ENCODE data around the gene TJP1.
"Not testable (repeated sequence)": the region's sequence is repeated elsewhere in the genome, so short reads cannot be mapped to it uniquely, and the experiment has no call there.

TJP1 gene

DNA sequence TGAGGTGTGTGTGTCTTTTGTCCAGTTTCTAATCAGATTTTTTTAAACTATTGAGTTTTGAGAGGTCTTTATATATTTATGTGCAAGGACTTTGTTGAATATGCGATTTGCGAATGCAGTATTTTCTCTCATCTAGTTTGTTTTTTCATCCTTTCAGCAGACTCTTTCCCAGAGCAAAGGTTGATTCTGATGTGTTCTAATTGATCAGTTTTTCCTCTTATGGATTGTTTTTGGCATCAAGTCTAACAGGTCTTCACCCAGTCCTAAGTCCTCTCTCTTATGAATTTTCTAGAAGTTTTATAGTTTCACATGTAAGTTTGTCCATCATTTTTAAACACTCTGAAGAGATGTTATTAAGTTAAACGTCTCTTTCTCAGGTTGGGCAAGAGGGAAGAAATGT is 17.8 kb upstream of the TJP1 start:
- in situ Hi-C loops (cut with MboI; ENCODE audit: low sequenced_read_pairs) = no loop called here

DNA sequence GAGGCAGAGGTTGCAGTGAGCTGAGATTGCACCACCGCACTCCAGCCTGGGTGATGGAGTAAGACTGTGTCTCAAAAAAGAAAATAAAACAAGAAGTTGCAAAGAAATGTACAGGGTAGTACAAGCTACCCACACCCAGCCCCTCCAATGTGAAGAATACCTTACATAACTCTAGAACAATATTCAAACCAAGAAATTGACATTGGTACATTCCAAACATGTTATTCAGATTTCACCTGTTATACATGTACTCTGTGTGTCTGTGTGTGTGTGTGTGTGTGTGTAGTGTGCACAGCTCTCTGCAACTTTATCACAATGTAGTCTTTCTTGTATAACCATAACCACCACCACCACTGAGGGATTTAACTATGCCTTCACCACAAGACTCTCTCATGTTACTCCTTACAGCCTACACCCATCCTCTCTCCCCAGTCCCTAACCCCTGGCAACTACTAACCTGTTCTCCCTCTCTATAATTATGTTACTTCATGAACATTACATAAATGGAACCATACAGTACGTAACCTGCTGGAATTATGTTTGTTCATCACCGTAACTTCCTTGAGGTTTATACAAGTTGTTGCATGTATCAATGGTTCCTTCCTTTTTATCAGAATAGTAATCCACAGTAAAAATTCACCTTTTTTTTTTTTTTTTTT is 16.2 kb upstream of the TJP1 start:
- in situ Hi-C loops (cut with MboI; ENCODE audit: low sequenced_read_pairs) = no loop called here

DNA sequence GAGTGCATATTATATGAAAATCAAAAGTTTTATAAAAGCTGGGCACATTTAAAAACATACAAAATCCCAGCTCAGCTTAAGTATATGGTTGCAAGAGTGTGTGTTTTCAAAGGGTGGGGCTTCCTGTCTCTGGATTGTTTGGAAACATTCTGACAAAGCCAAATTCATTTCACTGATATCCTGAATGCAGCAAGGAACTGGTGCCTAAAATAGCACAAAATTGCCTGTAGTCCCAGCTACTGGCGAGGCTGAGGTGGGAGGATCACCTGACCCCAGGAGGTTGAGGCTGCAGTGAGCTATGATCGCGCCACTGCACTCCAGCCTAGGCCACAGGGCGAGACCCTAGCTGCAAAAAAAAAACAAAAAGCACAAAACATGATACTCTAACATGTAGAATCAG is 13.0 kb upstream of the TJP1 start:
- in situ Hi-C loops (cut with MboI; ENCODE audit: low sequenced_read_pairs) = no loop called here

DNA sequence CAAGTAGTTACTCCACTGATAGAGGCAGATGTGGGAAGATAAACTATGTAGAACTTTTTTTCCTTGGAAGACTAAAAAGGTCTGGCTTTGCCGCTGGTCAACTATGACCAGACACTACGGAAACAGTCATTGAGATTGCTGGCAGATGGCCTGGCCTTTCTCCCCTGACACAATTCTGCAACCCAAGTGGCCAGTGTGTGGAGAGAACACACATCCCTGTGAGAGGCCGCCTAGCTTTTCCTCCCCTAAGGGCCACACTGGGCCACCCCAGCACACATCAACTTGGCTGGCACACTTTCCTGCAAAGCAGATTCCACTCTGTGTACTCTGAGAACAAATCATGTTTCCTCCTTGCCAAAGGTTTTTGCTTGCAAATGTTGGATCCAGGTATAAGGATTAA is 10.4 kb upstream of the TJP1 start:
- in situ Hi-C loops (cut with MboI; ENCODE audit: low sequenced_read_pairs) = no loop called here

DNA sequence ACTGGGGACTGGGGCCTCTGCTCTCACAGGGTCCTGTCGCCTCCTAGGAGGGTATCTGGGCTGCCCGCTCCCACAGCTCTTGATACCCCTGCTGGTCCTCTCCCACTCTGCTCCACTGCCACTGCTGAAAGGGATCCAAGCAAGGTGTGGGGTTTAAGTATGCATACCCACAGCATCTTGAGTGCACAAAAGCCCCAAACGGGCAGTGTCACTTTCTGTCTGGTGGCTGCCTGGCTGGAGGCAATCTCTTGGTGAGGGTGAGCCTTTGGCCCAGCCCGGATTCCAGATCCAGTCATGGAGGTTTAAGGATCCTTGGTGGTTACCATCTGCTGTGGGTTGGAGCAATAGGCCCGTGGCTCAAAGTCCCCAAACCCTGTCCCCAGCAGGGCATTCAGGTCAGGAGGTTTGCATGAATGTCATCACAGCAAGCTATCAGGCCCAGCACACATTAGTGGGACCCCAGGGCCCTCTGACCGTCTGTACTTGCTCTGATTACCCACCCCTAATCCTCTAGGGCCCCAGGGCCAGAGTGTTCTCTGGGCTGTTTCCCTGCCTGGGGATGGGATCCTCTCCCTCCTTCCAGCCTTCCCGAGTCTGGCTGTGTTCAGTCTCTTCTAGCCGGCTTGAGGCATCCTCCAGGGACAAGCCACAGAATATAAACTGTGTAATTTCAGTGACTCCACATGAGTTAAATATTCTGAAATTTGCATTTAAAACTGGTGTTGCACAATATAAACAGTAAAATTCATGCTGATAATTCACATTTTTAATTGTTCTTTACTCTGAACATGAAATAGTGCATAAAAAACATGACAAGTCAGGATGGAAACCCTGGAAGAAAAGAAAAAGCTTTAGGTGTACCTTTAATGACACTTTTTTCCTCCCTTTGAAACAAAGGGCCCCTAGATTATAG is 4.9 kb upstream of the TJP1 start:
- in situ Hi-C loops (cut with MboI; ENCODE audit: low sequenced_read_pairs) = no loop called here

DNA sequence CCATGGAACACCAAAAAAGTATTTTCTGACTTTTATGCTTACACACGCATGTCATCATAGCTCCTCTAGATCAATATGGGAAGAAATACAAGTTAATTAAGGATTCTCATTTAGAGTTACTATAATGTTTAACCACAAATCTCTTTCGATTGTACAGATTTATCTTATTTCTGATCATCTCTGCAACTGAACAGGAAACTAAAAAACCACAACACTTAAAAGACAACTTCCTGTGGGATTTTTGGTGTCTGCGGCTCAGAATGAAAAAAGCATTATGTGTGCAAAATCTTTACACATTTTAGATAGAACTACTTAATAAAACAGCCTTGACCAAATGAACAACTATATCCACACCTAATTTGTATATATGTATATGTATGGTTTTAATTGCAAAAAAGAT is 3.0 kb upstream of the TJP1 start:
- in situ Hi-C loops (cut with MboI; ENCODE audit: low sequenced_read_pairs) = no loop called here

DNA sequence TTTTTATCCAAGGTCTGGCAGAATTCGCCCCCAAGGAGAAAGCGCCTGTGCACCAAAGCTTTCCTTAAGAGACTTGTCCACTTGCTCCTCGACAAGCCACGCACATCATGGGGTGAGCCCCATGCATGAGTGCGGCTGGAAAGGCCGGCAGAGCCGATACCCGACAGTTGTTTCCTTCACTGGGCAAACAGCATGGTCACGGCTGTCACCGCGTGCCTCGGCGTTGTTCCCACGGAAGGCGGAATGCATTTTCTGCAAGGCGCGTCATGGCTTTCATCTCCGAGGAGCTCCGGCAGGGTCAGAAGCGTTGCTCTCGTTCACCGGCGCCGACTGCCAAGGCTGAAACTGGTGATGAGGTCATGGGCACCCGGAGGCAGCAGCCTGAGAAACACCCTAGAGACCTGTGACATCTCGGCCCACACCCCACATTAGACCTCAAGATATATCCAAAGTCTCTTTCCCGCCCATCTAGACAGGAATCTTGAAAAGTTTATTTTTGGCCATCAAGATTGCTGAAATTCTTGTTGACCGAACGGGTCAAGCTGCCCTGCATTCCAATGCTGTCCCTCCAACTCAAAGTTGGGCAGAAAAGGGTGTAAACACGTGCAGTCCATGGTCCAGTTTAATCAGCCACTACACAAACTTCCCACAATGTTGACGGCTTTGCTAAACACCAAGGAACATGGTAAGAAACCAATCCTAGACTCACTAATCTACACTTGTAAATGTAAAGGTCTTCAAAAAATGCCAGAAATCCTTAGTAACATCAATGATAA is 604 bp upstream of the TJP1 start:
- in situ Hi-C loops (cut with MboI; ENCODE audit: low sequenced_read_pairs) = no loop called here

DNA sequence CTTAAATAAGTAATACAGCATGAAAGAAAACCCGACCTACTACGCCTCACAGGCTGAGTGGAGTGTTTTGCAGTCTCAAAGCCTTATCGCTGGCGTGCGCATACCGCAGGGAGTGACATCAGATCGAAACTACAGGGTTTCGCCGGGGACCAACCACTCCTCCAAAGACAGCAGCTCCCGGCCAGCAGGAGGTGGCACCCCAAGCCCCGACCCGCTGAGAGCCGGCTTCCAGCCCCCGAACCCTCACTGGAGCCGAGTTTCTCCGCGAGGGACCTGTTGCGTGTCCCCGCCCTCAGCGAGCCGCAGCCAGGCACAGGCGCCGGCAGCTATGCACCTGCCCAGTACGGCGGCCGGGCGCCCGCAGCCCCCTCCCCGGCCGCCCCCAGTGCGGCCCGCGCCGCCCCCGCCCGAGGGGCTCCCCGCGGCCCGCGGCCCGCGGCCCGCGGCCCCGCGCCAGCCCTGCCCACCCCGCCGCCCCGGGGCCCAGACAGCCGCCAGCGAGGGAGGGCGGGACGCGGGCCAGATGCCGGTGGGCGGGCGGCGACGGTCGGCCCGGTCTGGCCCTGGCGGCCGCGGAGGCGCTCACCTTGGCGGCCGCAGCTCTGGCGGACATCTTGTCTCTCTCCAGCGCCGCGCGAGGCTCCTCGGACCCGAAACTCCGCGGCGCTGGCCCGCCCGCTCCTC is 710 bp downstream of the TJP1 start:
- in situ Hi-C loops (cut with MboI; ENCODE audit: low sequenced_read_pairs) = no loop called here

DNA sequence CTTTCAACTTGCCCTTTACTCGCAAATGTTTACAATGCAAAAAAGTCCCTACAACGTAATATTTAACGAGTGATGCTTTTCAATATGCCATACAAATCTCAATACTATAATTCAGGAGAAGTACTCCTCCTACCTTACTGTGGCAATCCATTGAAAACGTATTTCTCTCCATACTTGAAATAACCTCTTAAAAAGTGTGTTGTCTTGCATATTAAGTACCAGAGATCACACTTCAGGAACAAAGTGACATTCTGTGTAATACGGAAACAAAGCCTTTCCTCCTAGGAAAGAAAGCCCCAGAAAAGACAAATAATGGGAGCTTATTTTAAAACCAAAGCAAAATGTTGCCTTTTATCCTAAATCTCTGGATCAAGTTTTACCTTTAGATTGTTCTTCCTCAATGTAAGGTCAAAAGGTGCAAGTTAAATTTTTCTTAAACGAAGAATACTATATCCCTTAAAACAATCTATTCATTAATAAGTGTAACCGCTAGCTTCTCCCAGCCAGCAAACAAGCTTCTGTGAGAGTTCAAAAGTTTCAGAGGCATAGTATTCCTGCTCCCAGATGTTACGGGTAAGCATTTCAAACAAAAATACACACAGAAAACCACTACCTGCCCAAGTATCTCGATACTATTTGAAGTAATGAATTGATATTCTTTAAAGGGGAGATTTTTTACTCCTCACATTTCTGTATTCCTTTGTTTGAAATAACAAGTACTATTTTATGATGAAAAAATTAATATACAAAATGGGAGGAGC is 1.7 kb downstream of the TJP1 start:
- in situ Hi-C loops (cut with MboI; ENCODE audit: low sequenced_read_pairs) = no loop called here

DNA sequence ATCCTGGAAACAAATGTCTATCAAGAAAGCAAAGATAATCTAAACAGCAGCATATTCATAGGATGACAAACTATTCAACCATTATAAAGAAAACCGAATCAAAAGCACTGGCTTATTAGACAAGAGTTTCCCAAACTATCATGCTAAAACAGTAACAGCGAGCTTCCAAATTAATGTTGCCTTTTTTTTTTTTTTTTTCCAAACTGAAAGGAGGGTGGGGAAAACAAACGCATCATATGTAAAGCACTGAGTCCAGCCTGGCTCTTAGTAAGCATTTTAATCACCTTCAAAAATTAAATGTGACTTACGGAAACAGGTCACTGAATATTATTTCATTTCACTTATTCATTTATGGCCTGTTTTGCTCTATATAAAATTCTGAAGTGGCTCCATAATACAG is 2.3 kb downstream of the TJP1 start:
- in situ Hi-C loops (cut with MboI; ENCODE audit: low sequenced_read_pairs) = no loop called here

DNA sequence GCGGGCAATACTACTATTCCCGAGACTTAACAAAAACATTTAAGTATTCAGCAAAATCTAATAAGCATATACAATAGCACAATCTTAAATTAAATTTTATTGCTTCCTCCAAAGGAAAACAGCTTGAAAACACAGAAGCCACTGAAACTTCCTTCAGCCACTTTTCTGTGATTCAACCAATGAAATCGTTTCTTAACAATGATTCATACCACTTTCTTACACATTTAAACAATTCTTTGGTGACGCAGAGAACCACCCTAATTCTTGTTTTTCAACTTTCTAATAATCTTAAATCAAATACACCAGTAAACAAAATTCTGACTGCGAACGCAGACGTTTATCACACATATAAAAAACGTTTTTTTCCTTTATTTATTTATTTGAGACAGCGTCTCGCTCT is 4.1 kb downstream of the TJP1 start:
- in situ Hi-C loops (cut with MboI; ENCODE audit: low sequenced_read_pairs) = no loop called here

DNA sequence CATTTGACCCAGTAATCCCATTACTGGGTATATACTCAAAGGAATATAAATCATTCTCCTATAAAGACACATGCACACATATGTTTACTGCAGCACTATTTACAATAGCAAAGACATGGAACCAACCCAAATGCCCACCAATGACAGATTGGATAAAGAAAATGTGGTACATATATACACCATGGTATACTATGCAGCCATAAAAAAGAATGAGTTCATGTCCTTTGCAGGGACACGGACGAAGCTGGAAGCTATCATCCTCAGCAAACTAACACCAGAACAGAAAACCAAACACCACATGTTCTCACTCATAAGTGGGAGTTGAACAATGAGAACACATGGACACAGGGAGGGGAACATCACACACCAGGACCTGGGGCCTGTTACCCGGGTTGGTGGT is 4.8 kb downstream of the TJP1 start:
- in situ Hi-C loops (cut with MboI; ENCODE audit: low sequenced_read_pairs) = not testable (repeated sequence)

DNA sequence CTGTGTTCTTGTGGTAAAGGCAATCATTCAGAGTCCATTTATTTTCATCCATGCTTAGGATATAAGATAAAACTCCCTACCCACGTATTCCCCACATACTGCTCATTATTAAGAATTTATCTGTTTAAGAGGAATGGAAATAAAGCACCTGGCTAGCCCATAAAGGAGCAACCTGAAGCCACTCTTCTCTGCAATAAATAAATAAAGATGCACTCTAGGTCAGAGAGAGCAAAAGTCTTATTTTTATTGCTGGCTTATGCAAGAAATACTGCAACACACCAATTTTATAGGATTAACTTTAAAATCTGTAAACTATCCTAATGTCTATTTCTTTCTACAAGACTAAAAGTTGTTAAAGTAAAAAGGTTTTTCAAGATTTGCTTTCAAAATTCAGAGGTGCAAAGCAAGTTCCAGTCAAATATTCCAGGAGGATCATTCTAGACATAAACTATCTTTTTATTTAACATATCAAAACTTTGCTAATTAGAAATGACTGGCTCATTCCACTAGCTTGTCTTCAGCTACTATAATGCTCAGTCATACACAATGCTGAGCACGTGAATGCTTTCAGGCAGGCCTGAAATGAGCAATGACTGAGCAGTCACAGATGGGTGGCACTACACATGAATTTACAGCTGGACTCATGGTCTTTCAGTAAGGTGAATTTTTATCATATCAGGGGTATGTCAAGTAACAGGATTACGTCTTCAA is 7.1 kb downstream of the TJP1 start:
- in situ Hi-C loops (cut with MboI; ENCODE audit: low sequenced_read_pairs) = no loop called here

DNA sequence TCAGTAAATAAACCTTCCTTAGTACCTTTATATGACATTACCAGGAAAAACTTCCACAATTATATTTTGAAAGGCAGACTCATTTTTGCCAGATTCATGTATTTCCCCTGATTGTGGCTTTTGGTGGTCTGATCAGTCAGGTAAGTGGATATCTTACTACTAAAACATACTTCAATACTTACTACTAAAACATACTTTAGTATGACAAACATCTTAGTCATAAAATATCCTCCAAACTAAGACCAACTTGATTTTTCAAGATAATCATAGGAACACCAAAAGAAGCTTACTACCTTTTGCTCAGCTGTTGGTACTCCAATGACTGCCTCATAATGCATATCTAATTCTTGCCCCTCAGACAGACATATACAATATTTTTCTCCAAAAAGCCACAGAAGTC is 9.3 kb downstream of the TJP1 start:
- in situ Hi-C loops (cut with MboI; ENCODE audit: low sequenced_read_pairs) = no loop called here

DNA sequence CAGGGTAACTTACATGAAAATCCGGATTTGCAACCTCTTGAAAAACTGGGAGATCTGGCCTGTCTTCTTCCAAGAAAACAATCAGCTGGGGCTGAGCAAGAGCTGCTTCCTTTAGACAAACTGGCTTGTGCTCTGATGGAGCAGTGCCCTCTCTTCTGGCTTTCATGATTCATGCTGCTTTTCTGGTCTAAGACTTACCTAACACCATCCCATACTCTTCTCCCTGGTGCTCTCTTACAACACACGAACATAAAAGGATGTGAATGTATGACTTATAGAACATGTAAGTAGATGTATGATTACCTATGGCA is 9.9 kb downstream of the TJP1 start:
- in situ Hi-C loops (cut with MboI; ENCODE audit: low sequenced_read_pairs) = no loop called here

DNA sequence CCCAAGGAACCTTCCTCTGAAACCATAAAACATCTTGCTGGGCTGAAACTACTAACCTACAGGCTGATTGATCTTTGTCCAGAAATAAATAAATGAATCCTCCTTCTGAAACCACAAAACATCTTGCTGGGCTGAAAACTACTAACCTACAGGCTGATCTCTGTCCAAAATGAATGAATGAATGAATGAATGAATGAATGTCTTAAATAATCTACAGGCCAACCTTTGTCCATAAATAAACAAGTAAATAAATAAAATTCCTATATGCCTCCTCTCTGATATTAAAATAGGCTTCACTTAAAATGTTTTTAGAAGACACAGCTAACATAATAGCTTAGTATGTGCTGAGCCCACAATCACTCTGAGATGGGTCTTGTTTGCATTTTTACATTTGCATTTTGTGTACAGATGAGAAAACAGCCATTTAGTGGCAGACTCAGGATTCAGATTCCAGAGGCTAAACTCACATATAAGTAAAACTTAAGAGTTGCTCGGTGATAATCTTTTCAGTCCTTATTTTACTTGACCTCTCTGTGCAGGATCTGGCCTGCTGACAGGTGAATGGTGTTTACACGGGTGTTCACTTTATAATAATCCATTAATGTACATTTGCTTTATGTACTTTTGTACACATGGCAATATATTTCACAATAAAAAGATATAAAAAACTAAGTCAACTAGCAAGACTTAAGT is 10.4 kb downstream of the TJP1 start:
- in situ Hi-C loops (cut with MboI; ENCODE audit: low sequenced_read_pairs) = no loop called here

DNA sequence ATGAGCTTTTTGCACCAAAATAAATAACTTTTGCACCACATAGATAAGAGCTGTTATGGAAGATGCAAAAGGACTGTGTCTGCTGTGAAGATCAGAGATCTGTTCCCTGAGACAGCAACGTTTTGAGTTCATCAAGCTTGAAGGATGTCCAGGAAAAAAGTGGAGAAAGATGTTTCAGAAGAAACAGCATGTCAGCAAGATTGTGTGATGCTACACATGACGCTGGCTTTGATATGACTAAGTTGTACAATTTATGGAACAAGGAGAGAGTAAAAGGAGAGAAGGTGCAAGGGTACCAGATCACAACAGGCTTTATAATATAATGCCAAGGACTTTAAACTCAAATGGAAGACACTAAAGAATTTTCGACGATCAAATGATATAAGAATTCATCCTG is 16.6 kb downstream of the TJP1 start:
- in situ Hi-C loops (cut with MboI; ENCODE audit: low sequenced_read_pairs) = no loop called here

DNA sequence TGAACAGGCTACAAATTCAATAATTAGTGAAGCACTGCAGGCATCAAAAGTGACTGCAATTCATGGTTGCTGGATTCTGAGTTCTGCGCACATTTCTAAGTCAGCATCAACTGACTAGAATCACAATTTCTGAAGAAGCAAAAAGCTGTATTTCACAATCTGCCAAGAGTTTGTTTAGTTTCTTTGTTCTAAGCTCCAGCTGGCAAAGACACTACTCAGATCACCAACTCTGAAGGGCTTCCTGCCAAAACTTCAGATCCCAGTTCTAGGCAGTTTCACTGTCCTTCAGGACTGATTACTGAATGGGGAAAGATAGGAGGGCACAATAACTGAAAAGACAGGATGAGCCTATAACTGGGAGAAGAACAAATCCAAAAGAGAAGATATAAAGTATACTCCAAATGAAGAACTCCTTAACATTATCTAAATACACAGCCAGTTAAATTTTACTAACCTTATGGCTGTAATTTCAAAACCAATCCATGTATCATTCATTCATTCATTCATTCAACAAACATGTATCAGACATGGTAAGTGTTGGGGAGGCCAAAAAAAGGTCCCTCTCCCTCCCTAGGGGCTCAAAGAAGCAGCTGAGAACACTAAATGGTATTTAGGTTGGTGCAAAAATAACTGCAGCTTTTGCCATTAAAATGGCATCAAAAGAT is 17.1 kb downstream of the TJP1 start:
- in situ Hi-C loops (cut with MboI; ENCODE audit: low sequenced_read_pairs) = no loop called here

DNA sequence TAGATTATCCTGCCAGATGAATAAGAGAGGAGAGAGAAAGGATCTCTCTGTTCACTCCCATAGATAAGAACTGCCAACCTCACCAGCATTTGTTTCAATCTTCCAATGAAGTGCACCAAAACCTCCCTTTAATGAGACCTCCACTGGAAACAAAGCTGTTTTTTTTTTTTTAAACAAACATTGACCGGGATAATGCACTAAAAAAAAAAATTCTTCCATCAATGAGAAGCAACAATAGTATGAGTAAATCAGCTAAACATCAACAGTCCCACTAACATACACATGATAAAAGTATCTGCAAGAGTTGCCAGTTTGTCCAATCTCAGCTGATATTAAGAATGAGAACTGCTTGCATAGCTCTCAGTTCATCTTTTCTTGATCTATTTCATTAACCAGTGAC is 19.9 kb downstream of the TJP1 start:
- in situ Hi-C loops (cut with MboI; ENCODE audit: low sequenced_read_pairs) = no loop called here
